ELR (cell line): ENCODE results near the gene SET.

Source experiments
- DNase-seq: peaks from one replicate; pipeline ENCODE4 v3.0.0-alpha.2; 2015; ENCODE audit warnings: low read depth

SET gene

GRCh38 chr9:128688501-128689292 is at the start of gene SET:
Gene SET, plus strand, starts transcription at chr9:128689222. Its CDS starts 361 bp downstream, at chr9:128689583.
- DNase-seq = peak; percentile 95

- DNase-seq = no peak
These were observed 48.4 kb upstream of the SET start for GRCh38 chr9:128640603-128641002.

- no peak for DNase-seq
These were observed 46.3 kb upstream of the SET start for GRCh38 chr9:128642675-128643245.

- DNase-seq = no peak
These were observed 45.3 kb upstream of the SET start for GRCh38 chr9:128643519-128644300.

- peak; percentile 60 for DNase-seq
These were observed 40.8 kb upstream of the SET start for GRCh38 chr9:128648206-128648605.

GRCh38 chr9:128651798-128652197 is 37.2 kb upstream of the SET start:
- DNase-seq = no peak

GRCh38 chr9:128653908-128654307 is 35.1 kb upstream of the SET start:
- DNase-seq = no peak

- no peak for DNase-seq
These were observed 34.5 kb upstream of the SET start for GRCh38 chr9:128654481-128654880.

- DNase-seq = peak; percentile 96
These were observed 32.3 kb upstream of the SET start, which contains the start of gene DYNC2I2 for GRCh38 chr9:128656416-128657343. Gene DYNC2I2, minus strand, starts transcription at chr9:128656847. Its CDS starts 121 bp downstream, at chr9:128656726.

GRCh38 chr9:128657344-128657704 is 31.7 kb upstream of the SET start:
- DNase-seq = no peak

- DNase-seq = no peak
These were observed 31.2 kb upstream of the SET start for GRCh38 chr9:128657796-128658195.

- peak; percentile 68 for DNase-seq
These were observed 22.5 kb upstream of the SET start for GRCh38 chr9:128666481-128666941.

- DNase-seq = no peak
These were observed 19.2 kb upstream of the SET start for GRCh38 chr9:128669786-128670185.

GRCh38 chr9:128675382-128675781 is 13.6 kb upstream of the SET start:
- no peak for DNase-seq

- DNase-seq = no peak
These were observed 11.2 kb upstream of the SET start for GRCh38 chr9:128677794-128678193.

GRCh38 chr9:128683340-128684064 is 5.5 kb upstream of the SET start:
- peak; percentile 60 for DNase-seq

GRCh38 chr9:128684065-128684324 is 5.0 kb upstream of the SET start:
- no peak for DNase-seq

GRCh38 chr9:128684325-128685199 is 4.5 kb upstream of the SET start:
- DNase-seq = peak; percentile 94

- DNase-seq = peak; percentile 31
These were observed 3.2 kb upstream of the SET start for GRCh38 chr9:128685636-128686489.
